IMR-90 (cell line): ENCODE results near the gene LLGL2. TPM values are rescaled to one million over a fixed set of nuclear protein-coding genes. Genes with fewer than 3 reads are reported as not detected.
A peak's percentile ranks its signal among the peaks of the same experiment; 100 is the strongest.

ENCODE experiments used
- ATAC-seq: fragments of 200-7000 bp; cut with Tn5 transposase; 2 replicates; pipeline ENCODE4 v1.9.1; 2020; ENCODE audit warnings: low read depth, mild to moderate bottlenecking, moderate library complexity
- BruUV-seq: library from RNA; stranded (reverse); fragments of 400-500 nt; replicated peaks from 2 replicates; lab custom pipeline; 2021; lab: Mats Ljungman, UMichigan
- CTCF ChIA-PET: fragments of 300-600 bp; formaldehyde crosslinking; extraction: SDS; loops from one replicate; lab custom pipeline; 2021; ENCODE audit warnings: antibody characterized with exemption; lab: Yijun Ruan, JAX
- POLR2A ChIA-PET: fragments of 300-600 bp; sonication (Branson Sonifier 250); formaldehyde crosslinking; loops from one replicate; lab custom pipeline; 2022; ENCODE audit warnings: antibody characterized with exemption; ENCODE audit not compliant: unreplicated experiment; lab: Charles Lee
- DNase-seq: peaks from one replicate; pipeline ENCODE4 v3.0.0; 2013
- H2AFZ ChIP-seq: replicated peaks from 2 replicates; pipeline ENCODE3; 2013; ENCODE audit warnings: low read length, mild to moderate bottlenecking; ENCODE audit not compliant: poor library complexity
- H2AK5ac ChIP-seq: 2 replicates; pipeline ENCODE4 v1.6.1; 2013; ENCODE audit warnings: low read depth, low read length, inconsistent platforms
- H2AK9ac ChIP-seq: replicated peaks from 2 replicates; pipeline ENCODE3; 2013; ENCODE audit warnings: mild to moderate bottlenecking, low read depth, low read length, moderate library complexity; ENCODE audit not compliant: poor library complexity
- H2BK120ac ChIP-seq: 2 replicates; pipeline ENCODE4 v1.6.1; 2013; ENCODE audit warnings: low read depth, low read length, inconsistent platforms
- H2BK15ac ChIP-seq: 3 replicates; pipeline ENCODE4 v1.6.1; 2013; ENCODE audit warnings: low read depth, low read length, inconsistent platforms
- H2BK20ac ChIP-seq: 2 replicates; pipeline ENCODE4 v1.6.1; 2013; ENCODE audit warnings: low read depth, mild to moderate bottlenecking, inconsistent platforms, low read length, moderate library complexity
- H2BK5ac ChIP-seq: 2 replicates; pipeline ENCODE4 v1.6.1; 2013; ENCODE audit warnings: mild to moderate bottlenecking, low read depth, low read length, inconsistent platforms; ENCODE audit not compliant: poor library complexity, severe bottlenecking
- H3K14ac ChIP-seq: replicated peaks from 2 replicates; pipeline ENCODE4 v1.6.1; 2013; ENCODE audit warnings: low read depth, low read length, inconsistent platforms
- H3K18ac ChIP-seq: 2 replicates; pipeline ENCODE4 v1.6.1; 2013; ENCODE audit warnings: low read depth, low read length, control low read depth
- H3K23ac ChIP-seq: 2 replicates; pipeline ENCODE4 v1.6.1; 2013; ENCODE audit warnings: low read depth, low read length, inconsistent platforms
- H3K27ac ChIP-seq: 2 replicates; pipeline ENCODE4 v1.5.1; 2013; ENCODE audit warnings: mild to moderate bottlenecking, control low read depth, low read length; ENCODE audit not compliant: insufficient read depth
- H3K27me3 ChIP-seq: 2 replicates; pipeline ENCODE4 v1.6.1; 2013; ENCODE audit warnings: low read length; ENCODE audit not compliant: control insufficient read depth, insufficient read depth
- H3K36me3 ChIP-seq: 2 replicates; pipeline ENCODE4 v1.6.1; 2013; ENCODE audit warnings: low read length, mixed read lengths; ENCODE audit not compliant: control insufficient read depth, insufficient read depth
- H3K4ac ChIP-seq: 2 replicates; pipeline ENCODE4 v1.6.1; 2013; ENCODE audit warnings: low read depth, low read length, inconsistent platforms
- H3K4me1 ChIP-seq: 2 replicates; pipeline ENCODE4 v1.6.1; 2013; ENCODE audit warnings: low read length, mixed read lengths; ENCODE audit not compliant: control insufficient read depth, insufficient read depth
- H3K4me2 ChIP-seq: 2 replicates; pipeline ENCODE4 v1.6.1; 2013; ENCODE audit warnings: low read depth, mild to moderate bottlenecking, control low read depth, low read length, moderate library complexity
- H3K4me3 ChIP-seq: 2 replicates; pipeline ENCODE4 v1.5.1; 2013; ENCODE audit warnings: low read depth, mild to moderate bottlenecking, control low read depth, low read length, moderate library complexity; ENCODE audit not compliant: insufficient read depth
- H3K56ac ChIP-seq: 2 replicates; pipeline ENCODE4 v1.6.1; 2013; ENCODE audit warnings: low read length, inconsistent platforms; ENCODE audit not compliant: insufficient read depth; ENCODE audit errors: extremely low read depth
- H3K79me1 ChIP-seq, 2 experiments: 2 replicates each; pipeline ENCODE4 v1.6.1; 2013; ENCODE audit warnings: low read length in 2 of 2, inconsistent platforms in 1 of 2, low read depth in 1 of 2
- H3K9ac ChIP-seq: 2 replicates; pipeline ENCODE4 v1.6.1; 2013; ENCODE audit warnings: low read depth, low read length, control low read depth
- H3K9me1 ChIP-seq: 2 replicates; pipeline ENCODE4 v1.6.1; 2013; ENCODE audit warnings: low read length, inconsistent platforms; ENCODE audit not compliant: insufficient read depth
- H3K9me3 ChIP-seq: 2 replicates; pipeline ENCODE4 v1.6.1; 2013; ENCODE audit warnings: low read length; ENCODE audit not compliant: control insufficient read depth, insufficient read depth
- H4K20me1 ChIP-seq: 2 replicates; pipeline ENCODE4 v1.6.1; 2013; ENCODE audit warnings: low read length, inconsistent platforms; ENCODE audit not compliant: insufficient read depth
- H4K5ac ChIP-seq: 2 replicates; pipeline ENCODE4 v1.6.1; 2013; ENCODE audit warnings: mild to moderate bottlenecking, low read depth, low read length, control low read depth
- H4K8ac ChIP-seq, 2 experiments: 2 replicates each; pipeline ENCODE4 v1.6.1; 2013; ENCODE audit warnings: low read depth in 2 of 2, low read length in 2 of 2, control low read depth in 1 of 2, inconsistent platforms in 1 of 2
- H4K91ac ChIP-seq: 2 replicates; pipeline ENCODE4 v1.6.1; 2013; ENCODE audit warnings: low read depth, low read length, inconsistent platforms; ENCODE audit not compliant: insufficient read depth
- CEBPB ChIP-seq: IDR thresholded peaks from 2 replicates; pipeline ENCODE4 v1.6.1; 2012; ENCODE audit warnings: low read depth, low read length, improper control_type of control experiment
- CHD1 ChIP-seq: IDR thresholded peaks from 2 replicates; pipeline ENCODE4 v1.6.1; 2012; ENCODE audit warnings: low read depth, low read length, improper control_type of control experiment
- CTCF ChIP-seq: conservative IDR thresholded peaks from 2 replicates; pipeline ENCODE4 v1.5.1; 2012; ENCODE audit warnings: mild to moderate bottlenecking, low read depth, low read length, improper control_type of control experiment
- MAZ ChIP-seq: IDR thresholded peaks from 2 replicates; pipeline ENCODE4 v1.6.1; 2012; ENCODE audit warnings: low read depth, mild to moderate bottlenecking, low read length, improper control_type of control experiment, moderate library complexity, borderline replicate concordance
- MXI1 ChIP-seq: IDR thresholded peaks from 2 replicates; pipeline ENCODE4 v1.6.1; 2012; ENCODE audit warnings: low read depth, mild to moderate bottlenecking, low read length, moderate library complexity, borderline replicate concordance
- NFE2L2 ChIP-seq: fragments of 150-350 bp; IDR thresholded peaks from 2 replicates; pipeline ENCODE4 v1.6.1; 2016; ENCODE audit warnings: low read depth, mild to moderate bottlenecking, low read length
- POLR2A ChIP-seq: IDR thresholded peaks from 2 replicates; pipeline ENCODE4 v1.6.1; 2012; ENCODE audit warnings: mild to moderate bottlenecking, low read depth, low read length
- RAD21 ChIP-seq: IDR thresholded peaks from 2 replicates; pipeline ENCODE4 v1.6.1; 2012; ENCODE audit warnings: low read length, improper control_type of control experiment
- RCOR1 ChIP-seq: IDR thresholded peaks from 2 replicates; pipeline ENCODE4 v1.6.1; 2012; ENCODE audit warnings: mild to moderate bottlenecking, low read length, improper control_type of control experiment; ENCODE audit not compliant: insufficient replicate concordance
- RFX5 ChIP-seq: IDR thresholded peaks from 2 replicates; pipeline ENCODE4 v1.8.0; 2012; ENCODE audit warnings: low read depth, mild to moderate bottlenecking, low read length, moderate library complexity
- USF2 ChIP-seq: fragments of 150-350 bp; IDR thresholded peaks from 2 replicates; pipeline ENCODE4 v1.6.1; 2017; ENCODE audit warnings: mild to moderate bottlenecking, antibody characterized with exemption, low read length, low read depth
- WGBS, 2 experiments: methylation state at CpG; one replicate each; pipeline versions ENCODE4 v1.1.5 to v1.1.7; 2013; ENCODE audit warnings: missing lambda C conversion rate in 2 of 2; ENCODE audit not compliant: insufficient read length in 1 of 2; ENCODE audit errors: extremely low coverage in 2 of 2; 5-methylcytosine and 5-hydroxymethylcytosine counted together
- dilution Hi-C: fragments of 300-500 bp; cut with HindIII; formaldehyde crosslinking; loops from one replicate; pipeline ENCODE4 v1.14.3; 2018; ENCODE audit warnings: low sequenced_read_pairs; ENCODE audit not compliant: unreplicated experiment
- in situ Hi-C: fragments of 300-500 bp; cut with MboI; formaldehyde crosslinking; loops from 3 replicates; pipeline ENCODE4 v1.14.3; 2019; ENCODE audit warnings: low sequenced_read_pairs, inconsistent platforms, mixed read lengths
- intact Hi-C: fragments of 100-400 bp; cut with micrococcal nuclease; formaldehyde crosslinking; loops from 2 replicates; pipeline ENCODE4 v1.10.0; 2022
- polyA plus RNA-seq, 3 experiments: library from polyadenylated mRNA; depleted of rRNA; stranded (reverse); fragments of >200 nt; gene quantifications; 2 replicates each; pipeline ENCODE4 v1.2.3, GENCODE V29; 2012; ENCODE audit warnings: low replicate concordance in 1 of 3
- total RNA-seq: library from RNA; depleted of rRNA; stranded (reverse); fragments of >200 nt; gene quantifications from 2 replicates; pipeline ENCODE4 v1.2.3, GENCODE V29; 2012

Gene LLGL2
- total and polyA plus RNA-seq, 2 of the 4 experiments (the other 2 are of a cell fraction), result 0.54 to 0.72 TPM

- TF ChIP-seq RFX5 (no peak), RAD21 (peak; percentile 82), RCOR1 (no peak)
Measured at GRCh38 chr17:75515496-75516254, 9.8 kb upstream of the LLGL2 start, which contains the start of gene CASKIN2 (continued).

GRCh38 chr17:75516255-75516618, 9.3 kb upstream of the LLGL2 start, which contains the start of gene TSEN54:
TSEN54 (plus strand) TSS chr17:75516528; CDS start chr17:75516561, 33 bp downstream.
- peaks cover 8% of the 10 kb centered on the region; the same call in 1 of the 2 replicates for H3K36me3 ChIP-seq

More at GRCh38 chr17:75516255-75516618, 9.3 kb upstream of the LLGL2 start, which contains the start of gene TSEN54:
- TF ChIP-seq CEBPB (no peak), POLR2A (no peak), MXI1 (peak; percentile 66; the same call in 1 of the 2 replicates), CHD1 (no peak), RCOR1 (no peak), USF2 (no peak), NFE2L2 (no peak), RAD21 (no peak), RFX5 (no peak), MAZ (peak; percentile 85; the same call in 1 of the 2 replicates), CTCF (peak; percentile 4; the same call in 1 of the 2 replicates)
- Histone ChIP-seq H2BK5ac (no peak within 1 kb of the TSS), H3K4me1 (peaks cover 10% of the 10 kb centered on the region; the same call in 1 of the 2 replicates), H3K9ac (peak within 1 kb of the TSS; percentile 37), H4K20me1 (peaks cover 24% of the 10 kb centered on the region), H3K9me1 (peaks cover 13% of the 10 kb centered on the region; the same call in 1 of the 2 replicates), H3K9me3 (no peaks in the 10 kb centered on the region), H3K27ac (peak within 1 kb of the TSS; percentile 32), H2BK20ac (no peak within 1 kb of the TSS), H4K91ac (no peak within 1 kb of the TSS; the same call in 1 of the 2 replicates), H2BK15ac (no peak within 1 kb of the TSS; the same call in 2 of the 3 replicates), H2BK120ac (no peak within 1 kb of the TSS), H3K79me1 (peaks cover 32 to 53% of the 10 kb centered on the region in 2 experiments), H2AK5ac (no peak within 1 kb of the TSS), H3K18ac (no peak within 1 kb of the TSS), H3K23ac (peak within 1 kb of the TSS; percentile 76; the same call in 1 of the 2 replicates), H3K4me2 (peak within 1 kb of the TSS; percentile 90), H3K27me3 (no peaks in the 10 kb centered on the region), H4K8ac (peak within 1 kb of the TSS in 1 of 2 experiments; percentile 90; a peak in 1 of 4 replicates), H3K14ac (0 out of 2 replicates have a peak within 1 kb of the TSS, but pooled peaks have one; percentile 14), H4K5ac (no peak within 1 kb of the TSS), H2AK9ac (peak within 1 kb of the TSS; percentile 80), H3K4ac (peak within 1 kb of the TSS; percentile 13; the same call in 1 of the 2 replicates), H3K4me3 (peak within 1 kb of the TSS; percentile 82), H2AFZ (peak within 1 kb of the TSS; percentile 99), H3K56ac (no peak within 1 kb of the TSS)
- dilution Hi-C loops (no loop called here), intact Hi-C loops (loop anchor here (2.0 to 10.0 kb wide), 4 partner anchors 73 to 241 kb away; partner anchors contain the start of genes MIF4GD and SMIM5), in situ Hi-C loops (no loop called here)
- BruUV-seq, result no TSS peak
- peak; percentile 79 for DNase-seq
- 0% methylated on average over 31 of the region's 45 CpGs; no CpG with 5 or more reads in 1 of the 2 experiments for WGBS, 2 experiments
- ChIA-PET CTCF (interaction anchor here (0.6 to 1.1 kb wide), 7 partner anchors 12 to 235 kb away, joined by 3 to 4 read pairs (median 3); partner anchors contain the start of gene TMEM94), POLR2A (interaction anchor here (0.6 kb wide), 1 partner anchor 1271 kb away, joined by 13 read pairs; no protein-coding TSS in a partner anchor)
- ATAC-seq, result peak; percentile 86
